H1 (cell line): ENCODE results near the gene PPP2R3C. TPM values are rescaled to one million over a fixed set of nuclear protein-coding genes. Genes with fewer than 3 reads are reported as not detected.

Experiments used
- CTCF ChIA-PET: fragments of 300-600 bp; sonication (Branson Sonifier 250); formaldehyde crosslinking; loops from one replicate; lab custom pipeline; 2021; ENCODE audit not compliant: partially characterized antibody; lab: Charles Lee
- POLR2A ChIA-PET: fragments of 300-600 bp; sonication (Branson Sonifier 250); formaldehyde crosslinking; loops from one replicate; lab custom pipeline; 2021; ENCODE audit warnings: inconsistent platforms; ENCODE audit not compliant: partially characterized antibody; lab: Charles Lee
- DNase-seq, 2 experiments: peaks; one replicate each; pipeline versions ENCODE4 v3.0.0 to v3.0.0-alpha.2; 2010 to 2022; ENCODE audit warnings: low spot score in 2 of 2, low read depth in 1 of 2, mixed read lengths in 1 of 2
- FAIRE-seq: peaks from 2 replicates; lab custom pipeline; 2011; peaks lifted over from hg19 to GRCh38; lab: Jason Lieb, UNC
- H2AFZ ChIP-seq: 2 replicates; pipeline ENCODE4 v1.8.1; 2012; ENCODE audit warnings: low read length, inconsistent platforms
- H2AK5ac ChIP-seq: 2 replicates; pipeline ENCODE4 v1.6.1; 2013; ENCODE audit warnings: low read depth, low read length
- H2BK120ac ChIP-seq: replicated peaks from 2 replicates; pipeline ENCODE3; 2013; ENCODE audit warnings: low read depth, low read length, inconsistent platforms
- H2BK12ac ChIP-seq: 2 replicates; pipeline ENCODE4 v1.6.1; 2013; ENCODE audit warnings: low read depth, low read length
- H2BK15ac ChIP-seq: 2 replicates; pipeline ENCODE4 v1.6.1; 2013; ENCODE audit warnings: low read length
- H2BK20ac ChIP-seq: 2 replicates; pipeline ENCODE4 v1.6.1; 2013; ENCODE audit warnings: low read length
- H2BK5ac ChIP-seq: 2 replicates; pipeline ENCODE4 v1.6.1; 2013; ENCODE audit warnings: low read depth, low read length
- H3K14ac ChIP-seq: 2 replicates; pipeline ENCODE4 v1.6.1; 2013; ENCODE audit warnings: inconsistent platforms; ENCODE audit not compliant: insufficient read length
- H3K18ac ChIP-seq: 2 replicates; pipeline ENCODE4 v1.6.1; 2013; ENCODE audit warnings: low read length; ENCODE audit errors: extremely low read depth
- H3K23ac ChIP-seq: 2 replicates; pipeline ENCODE4 v1.6.1; 2013; ENCODE audit warnings: inconsistent platforms; ENCODE audit not compliant: insufficient read length
- H3K23me2 ChIP-seq: 2 replicates; pipeline ENCODE4 v1.6.1; 2013; ENCODE audit warnings: low read depth, low read length
- H3K27ac ChIP-seq: 2 replicates; pipeline ENCODE4 v1.6.1; 2011; ENCODE audit warnings: low read depth, low read length, inconsistent platforms
- H3K27me3 ChIP-seq, 4 experiments: replicated peaks in 1 of 4; 1 replicate in 1 of 4; 2 replicates in 3 of 4; pipeline versions ENCODE4 v1.6.1 to v1.8.1; 2011 to 2013; ENCODE audit warnings: low read length in 3 of 4, mild to moderate bottlenecking in 3 of 4, inconsistent platforms in 2 of 4, mixed read lengths in 2 of 4, moderate library complexity in 1 of 4; ENCODE audit not compliant: control insufficient read depth in 3 of 4, insufficient read depth in 3 of 4; ENCODE audit errors: extremely low read depth in 1 of 4
- H3K36me3 ChIP-seq, 4 experiments: 2 replicates each; pipeline versions ENCODE4 v1.6.1 to v1.8.1; 2011 to 2013; ENCODE audit warnings: mild to moderate bottlenecking in 4 of 4, low read length in 3 of 4, moderate library complexity in 2 of 4, control low read depth in 1 of 4, inconsistent platforms in 1 of 4; ENCODE audit not compliant: insufficient read depth in 4 of 4, control insufficient read depth in 2 of 4
- H3K4ac ChIP-seq: replicated peaks from 2 replicates; pipeline ENCODE3; 2013; ENCODE audit warnings: low read length, low read depth, mixed read lengths, inconsistent platforms; ENCODE audit not compliant: insufficient read length
- H3K4me1 ChIP-seq, 4 experiments: replicated peaks in 1 of 4; 1 replicate in 1 of 4; 2 replicates in 3 of 4; pipeline versions ENCODE4 v1.6.1 to v1.8.1; 2011 to 2013; ENCODE audit warnings: low read length in 3 of 4, inconsistent platforms in 2 of 4, mixed read lengths in 1 of 4; ENCODE audit not compliant: insufficient read depth in 4 of 4, control insufficient read depth in 3 of 4
- H3K4me2 ChIP-seq, 2 experiments: 2 replicates each; pipeline versions ENCODE4 v1.6.1 to v1.8.1; 2011 to 2013; ENCODE audit warnings: low read depth in 2 of 2, low read length in 2 of 2, control low read depth in 1 of 2, inconsistent platforms in 1 of 2, mild to moderate bottlenecking in 1 of 2; ENCODE audit not compliant: insufficient read depth in 1 of 2
- H3K4me3 ChIP-seq, 4 experiments: fragments of 200-600, 300-600 bp in 1 of 4; sonication (generic), shearing (Covaris generic), sonication (Bioruptor Twin) in 1 of 4; 2 replicates each; pipeline versions ENCODE4 v1.5.1 to v1.8.1; 2011 to 2016; ENCODE audit warnings: low read length in 4 of 4, low read depth in 3 of 4, control low read depth in 2 of 4, inconsistent platforms in 2 of 4, mild to moderate bottlenecking in 2 of 4, mixed read lengths in 1 of 4, moderate library complexity in 1 of 4; ENCODE audit not compliant: insufficient read depth in 2 of 4; ENCODE audit errors: extremely low read depth in 1 of 4
- H3K56ac ChIP-seq: replicated peaks from 2 replicates; pipeline ENCODE3; 2013; ENCODE audit warnings: low read depth, mild to moderate bottlenecking, mixed read lengths, low read length, inconsistent platforms; ENCODE audit not compliant: insufficient read length
- H3K79me1 ChIP-seq: 2 replicates; pipeline ENCODE4 v1.6.1; 2013; ENCODE audit warnings: low read depth, low read length, control low read depth
- H3K79me2 ChIP-seq, 2 experiments: 2 replicates each; pipeline versions ENCODE4 v1.6.1 to v1.8.1; 2012 to 2013; ENCODE audit warnings: low read length in 2 of 2, mild to moderate bottlenecking in 2 of 2, inconsistent platforms in 1 of 2; ENCODE audit not compliant: insufficient read depth in 2 of 2, control insufficient read depth in 1 of 2
- H3K9ac ChIP-seq, 4 experiments: replicated peaks in 1 of 4; 1 replicate in 1 of 4; 2 replicates in 3 of 4; pipeline versions ENCODE4 v1.6.1 to v1.8.1; 2011 to 2013; ENCODE audit warnings: low read depth in 3 of 4, low read length in 3 of 4, control low read depth in 2 of 4, mild to moderate bottlenecking in 2 of 4, moderate library complexity in 2 of 4, inconsistent platforms in 1 of 4; ENCODE audit errors: extremely low read depth in 1 of 4
- H3K9me3 ChIP-seq, 2 experiments: 2 replicates each; pipeline versions ENCODE4 v1.6.1 to v1.8.1; 2012 to 2013; ENCODE audit warnings: mild to moderate bottlenecking in 2 of 2, moderate library complexity in 2 of 2, control low read depth in 1 of 2, inconsistent platforms in 1 of 2, low read depth in 1 of 2, low read length in 1 of 2, mixed read lengths in 1 of 2; ENCODE audit not compliant: insufficient read depth in 2 of 2
- H4K20me1 ChIP-seq, 2 experiments: replicated peaks in 1 of 2; 2 replicates each; pipeline versions ENCODE3 to v1.8.1; 2011 to 2013; ENCODE audit warnings: inconsistent platforms in 2 of 2, low read length in 2 of 2, mild to moderate bottlenecking in 1 of 2; ENCODE audit not compliant: insufficient read depth in 2 of 2, control insufficient read depth in 1 of 2
- H4K5ac ChIP-seq: 2 replicates; pipeline ENCODE4 v1.6.1; 2013; ENCODE audit warnings: low read length, low read depth, mixed read lengths, inconsistent platforms; ENCODE audit not compliant: insufficient read length
- H4K8ac ChIP-seq: 2 replicates; pipeline ENCODE4 v1.8.0; 2013; ENCODE audit warnings: mild to moderate bottlenecking, moderate library complexity, low read length, inconsistent platforms; ENCODE audit not compliant: insufficient read depth; ENCODE audit errors: extremely low read depth
- H4K91ac ChIP-seq: replicated peaks from 2 replicates; pipeline ENCODE3; 2013; ENCODE audit warnings: low read length, mixed read lengths, inconsistent platforms; ENCODE audit not compliant: insufficient read length
- CBX8 ChIP-seq: fragments of 300-800, 300-1000 bp; sonication (generic); IDR thresholded peaks from 2 replicates; pipeline ENCODE4 v1.7.1; 2016; ENCODE audit warnings: low read depth, low read length, borderline replicate concordance
- SIN3A ChIP-seq, 2 experiments: IDR thresholded peaks in 1 of 2; conservative IDR thresholded peaks in 1 of 2; 2 replicates each; pipeline ENCODE4 v1.6.1; 2011 to 2012; ENCODE audit warnings: low read length in 2 of 2, improper control_type of control experiment in 1 of 2, low read depth in 1 of 2, mild to moderate bottlenecking in 1 of 2
- WGBS, 2 experiments: shearing (Covaris generic) in 1 of 2; methylation state at CpG; one replicate each; pipeline versions ENCODE4 v1.1.6 to v1.1.7; 2013 to 2015; ENCODE audit warnings: low lambda C conversion rate in 2 of 2, mixed read lengths in 2 of 2, inconsistent platforms in 1 of 2, low coverage in 1 of 2, missing lambda C conversion rate in 1 of 2; ENCODE audit not compliant: insufficient replicate concordance in 2 of 2, insufficient coverage in 1 of 2, insufficient read length in 1 of 2; ENCODE audit errors: extremely low coverage in 1 of 2, missing lambda C conversion rate in 1 of 2; 5-methylcytosine and 5-hydroxymethylcytosine counted together
- polyA plus RNA-seq, 7 experiments: library from polyadenylated mRNA; depleted of rRNA in 3 of 7; stranded (reverse) in 5 of 7; unstranded in 2 of 7; fragments of >200 nt in 5 of 7; fragments of 200-250 nt in 2 of 7; gene quantifications; 1 replicate in 5 of 7; 2 replicates in 1 of 7; 4 replicates in 1 of 7; pipeline versions ENCODE4 v1.2.1 to v1.2.3, GENCODE V29; 2011 to 2013; ENCODE audit warnings: missing spikeins in 2 of 7, mixed read lengths in 2 of 7
- total RNA-seq: library from RNA; stranded (reverse); fragmentation: NEBNext Ultra II Directional; extraction: Animal tissue kit (Norgen Biotek cat#: 25700); gene quantifications from 2 replicates; pipeline ENCODE4 v1.2.1, GENCODE V29; 2021

PPP2R3C gene
- total and polyA plus RNA-seq, 2 of the 8 experiments (the other 6 are each of a cell fraction or from before 2014, with no cell fraction given), result 7.1 to 26.7 TPM

DNA sequence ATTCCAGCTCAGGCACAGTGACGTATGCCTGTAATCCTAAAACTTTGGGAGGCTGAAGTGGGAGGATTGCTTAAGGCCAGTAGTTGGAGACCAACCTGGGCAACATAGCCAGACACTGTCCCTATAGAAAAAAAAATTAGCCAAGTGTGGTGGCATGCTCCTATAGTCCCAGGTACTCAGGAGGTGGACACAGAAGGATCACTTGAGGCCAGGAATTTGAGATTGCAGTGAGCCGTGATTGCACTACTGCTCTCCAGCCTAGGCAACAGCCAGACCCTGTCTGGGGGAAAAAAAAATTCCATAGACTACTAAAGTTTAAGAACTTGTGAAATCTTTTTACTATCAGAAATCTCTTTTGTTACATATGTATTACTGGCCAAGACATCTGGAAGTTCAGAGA, 69.2 kb downstream of the PPP2R3C start:
- Histone ChIP-seq H2AK5ac (no peak overlapping the region), H2BK20ac (no peak overlapping the region), H2BK12ac (no peak overlapping the region), H2BK120ac (no peak overlapping the region), H2BK5ac (no peak overlapping the region), H3K56ac (no peak overlapping the region), H4K5ac (no peak overlapping the region), H3K4me1 (no peaks in the 10 kb centered on the region), H2BK15ac (no peak overlapping the region), H3K14ac (no peak overlapping the region), H3K18ac (no peak overlapping the region), H3K4me2 (no peak overlapping the region), H3K27ac (no peak overlapping the region), H3K27me3 (no peaks in the 10 kb centered on the region), H3K9me3 (no peaks in the 10 kb centered on the region), H3K9ac (no peak overlapping the region), H4K91ac (no peak overlapping the region), H3K36me3 (peaks cover 0 to 5% (median 1%) of the 10 kb centered on the region in 4 experiments; a peak in 3 of 8 replicates), H2AFZ (no peak overlapping the region), H3K4ac (no peak overlapping the region), H4K20me1 (peaks cover 0 to 1% of the 10 kb centered on the region in 2 experiments), H3K4me3 (no peak overlapping the region), H4K8ac (no peak overlapping the region), H3K23ac (no peak overlapping the region), H3K23me2 (no peaks in the 10 kb centered on the region), H3K79me2 (peaks cover 0 to 4% of the 10 kb centered on the region in 2 experiments; a peak in 2 of 4 replicates), H3K79me1 (no peaks in the 10 kb centered on the region)
- 94% methylated on average over 2 of the region's 2 CpGs; no CpG with 5 or more reads in 1 of the 2 experiments for WGBS, 2 experiments
- FAIRE-seq (no peak), DNase-seq (no peak)
- POLR2A ChIA-PET, result no interaction called here
- CTCF ChIA-PET, result interaction anchor here (0.6 kb wide), 1 partner anchor 54 kb away, joined by 3 read pairs; no protein-coding TSS in a partner anchor
- TF ChIP-seq CBX8 (no peak), SIN3A (conservative IDR thresholded peaks at IDR 0.05 in 1 of 2, IDR thresholded peaks at IDR 0.05 in 1 of 2; ENCODE audit: low read depth in 1 of 2, low read length in 2 of 2) (no peak)
